Prostate gland (tissue), 2 donors: ENCODE measurements around the gene ACVR1.
"Not testable (repeated sequence)": the region's sequence is repeated elsewhere in the genome, so short reads cannot be mapped to it uniquely, and the experiment has no call there.

ENCODE experiments used
- POLR2A ChIP-seq: fragments of 450-650 bp; IDR thresholded peaks from one replicate; pipeline ENCODE4 v1.6.1; 2016; ENCODE audit warnings: antibody characterized with exemption, mild to moderate bottlenecking
- TF ChIP-seq, protein P1 (sequence below), 4 experiments: fragments of 200-600 bp in 2 of 4; fragments of 450-650 bp in 2 of 4; sonication (generic) in 2 of 4; IDR thresholded peaks; 1 replicate in 3 of 4; 2 replicates in 1 of 4; pipeline ENCODE4 v1.5.1; 2016 to 2019; ENCODE audit warnings: antibody characterized with exemption in 4 of 4, mild to moderate bottlenecking in 2 of 4, moderate library complexity in 2 of 4

DNA sequence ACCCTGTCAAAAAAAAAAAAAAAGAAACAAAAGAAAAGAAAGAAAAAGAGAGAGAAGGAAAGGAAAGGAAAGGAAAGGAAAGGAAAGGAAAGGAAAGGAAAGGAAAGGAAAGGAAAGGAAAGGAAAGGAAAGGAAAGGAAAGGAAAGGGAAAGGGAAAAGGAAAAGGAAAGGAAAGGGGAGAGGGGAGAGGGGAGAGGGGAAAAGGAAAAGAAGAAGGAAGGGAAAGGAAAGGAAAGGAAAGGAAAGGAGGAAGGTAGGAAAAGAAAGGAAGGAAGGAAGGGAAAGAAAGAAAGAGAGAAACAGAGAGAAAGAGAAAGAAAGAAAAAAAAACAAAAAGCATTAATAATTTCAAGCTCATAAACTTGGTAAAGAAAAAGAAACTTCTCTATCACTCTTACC is 49.5 kb downstream of the ACVR1 start:
- TF ChIP-seq, protein P1, sequence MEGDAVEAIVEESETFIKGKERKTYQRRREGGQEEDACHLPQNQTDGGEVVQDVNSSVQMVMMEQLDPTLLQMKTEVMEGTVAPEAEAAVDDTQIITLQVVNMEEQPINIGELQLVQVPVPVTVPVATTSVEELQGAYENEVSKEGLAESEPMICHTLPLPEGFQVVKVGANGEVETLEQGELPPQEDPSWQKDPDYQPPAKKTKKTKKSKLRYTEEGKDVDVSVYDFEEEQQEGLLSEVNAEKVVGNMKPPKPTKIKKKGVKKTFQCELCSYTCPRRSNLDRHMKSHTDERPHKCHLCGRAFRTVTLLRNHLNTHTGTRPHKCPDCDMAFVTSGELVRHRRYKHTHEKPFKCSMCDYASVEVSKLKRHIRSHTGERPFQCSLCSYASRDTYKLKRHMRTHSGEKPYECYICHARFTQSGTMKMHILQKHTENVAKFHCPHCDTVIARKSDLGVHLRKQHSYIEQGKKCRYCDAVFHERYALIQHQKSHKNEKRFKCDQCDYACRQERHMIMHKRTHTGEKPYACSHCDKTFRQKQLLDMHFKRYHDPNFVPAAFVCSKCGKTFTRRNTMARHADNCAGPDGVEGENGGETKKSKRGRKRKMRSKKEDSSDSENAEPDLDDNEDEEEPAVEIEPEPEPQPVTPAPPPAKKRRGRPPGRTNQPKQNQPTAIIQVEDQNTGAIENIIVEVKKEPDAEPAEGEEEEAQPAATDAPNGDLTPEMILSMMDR (IDR thresholded peaks at IDR 0.05), result not testable (repeated sequence)
- not testable (repeated sequence) for TF ChIP-seq POLR2A
